ACHN (cell line): ENCODE measurements around the gene RHPN2.
"Not testable (repeated sequence)": the region's sequence is repeated elsewhere in the genome, so short reads cannot be mapped to it uniquely, and the experiment has no call there.

Experiments used
- DNase-seq: peaks from one replicate; pipeline ENCODE4 v3.0.0-alpha.2; 2015
- in situ Hi-C: cut with HindIII; loops from 2 replicates; pipeline ENCODE4 v1.10.0; 2017; ENCODE audit warnings: low sequenced_read_pairs, low pct_ligation_motif_present, low pct_unique_long_range_greater_than_20kb

Gene RHPN2

GRCh38 chr19:33071887-33072286, 7.2 kb upstream of the RHPN2 start:
- DNase-seq = no peak
- in situ Hi-C loops = no loop called here

GRCh38 chr19:33067121-33067520, 2.4 kb upstream of the RHPN2 start:
- DNase-seq = no peak
- in situ Hi-C loops = no loop called here

- no peak for DNase-seq
- in situ Hi-C loops = no loop called here
These were observed 1.9 kb upstream of the RHPN2 start for GRCh38 chr19:33066543-33066942.

- peak; percentile 30 for DNase-seq
- in situ Hi-C loops = no loop called here
These were observed 263 bp downstream of the RHPN2 start for GRCh38 chr19:33064458-33064791.

- DNase-seq = no peak
- in situ Hi-C loops = no loop called here
These were observed 783 bp downstream of the RHPN2 start for GRCh38 chr19:33063753-33064457.

DNA sequence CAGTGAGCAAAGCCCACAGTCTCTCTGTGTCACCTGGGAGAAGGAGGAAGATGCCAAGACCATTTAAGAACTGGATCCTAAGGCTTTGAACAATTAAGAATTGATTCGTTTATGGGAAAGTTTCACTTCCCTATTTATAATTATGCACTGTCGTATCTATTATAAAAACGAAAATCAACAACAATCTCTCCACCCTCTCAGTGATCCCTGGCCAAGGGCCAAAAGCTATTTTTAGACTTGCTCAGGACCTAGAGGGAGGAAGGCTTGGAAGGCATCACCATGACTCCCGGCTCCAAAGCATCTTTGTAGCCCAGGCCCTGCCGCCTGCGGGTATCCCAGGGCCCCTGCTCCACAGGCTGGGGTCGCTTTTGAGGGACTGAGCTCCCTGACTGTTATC, 1.3 kb downstream of the RHPN2 start:
- in situ Hi-C loops = no loop called here
- no peak for DNase-seq

DNA sequence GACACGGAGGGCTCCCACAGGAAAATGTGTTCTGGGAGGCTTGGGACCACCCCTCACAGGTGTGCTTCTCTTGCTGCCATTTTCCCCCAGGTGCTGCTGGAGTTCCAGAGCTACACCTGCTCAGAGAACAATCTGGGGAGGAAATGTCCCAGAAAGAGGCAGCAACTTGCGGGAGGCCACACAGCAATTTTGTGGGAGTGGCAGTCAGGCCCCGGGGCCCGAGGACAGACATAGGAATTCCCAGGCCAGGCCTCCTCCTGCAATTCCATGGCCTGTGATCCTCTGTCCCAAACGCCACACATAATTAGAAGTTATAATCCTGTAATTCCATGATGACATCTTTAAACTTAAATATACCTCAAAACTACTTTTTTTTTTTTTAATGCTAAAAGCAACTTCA, 1.8 kb downstream of the RHPN2 start:
- DNase-seq = no peak
- in situ Hi-C loops = no loop called here

DNA sequence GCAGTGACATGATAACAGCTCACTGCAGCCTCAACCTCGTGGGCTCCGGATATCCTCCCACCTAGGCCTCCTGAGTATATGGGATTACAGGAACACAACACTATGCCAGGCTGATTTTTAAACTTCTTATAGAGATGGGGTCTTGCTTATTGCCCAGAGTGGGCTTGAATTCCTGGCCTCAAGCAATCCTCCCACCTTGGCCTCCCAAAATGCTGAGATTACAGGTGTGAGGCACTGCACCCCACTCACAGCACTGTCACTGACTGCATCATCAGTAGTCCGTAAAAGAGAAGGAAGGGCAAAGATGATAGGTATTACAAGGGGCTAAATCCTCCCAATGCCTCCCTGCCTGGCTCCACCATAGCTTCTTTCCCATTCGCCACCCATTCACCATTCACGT, 4.1 kb downstream of the RHPN2 start:
- in situ Hi-C loops = no loop called here
- DNase-seq = no peak

- in situ Hi-C loops = no loop called here
- no peak for DNase-seq
These were observed 9.0 kb downstream of the RHPN2 start for GRCh38 chr19:33055718-33056117.

GRCh38 chr19:33054623-33055022, 10.1 kb downstream of the RHPN2 start:
- in situ Hi-C loops = no loop called here
- DNase-seq = no peak

- DNase-seq = peak; percentile 24
These were observed 12.2 kb downstream of the RHPN2 start for GRCh38 chr19:33052352-33052972.

GRCh38 chr19:33050110-33050509, 14.6 kb downstream of the RHPN2 start:
- no peak for DNase-seq
- in situ Hi-C loops = no loop called here

More at GRCh38 chr19:33052352-33052972, 12.2 kb downstream of the RHPN2 start:
- in situ Hi-C loops = no loop called here

DNA sequence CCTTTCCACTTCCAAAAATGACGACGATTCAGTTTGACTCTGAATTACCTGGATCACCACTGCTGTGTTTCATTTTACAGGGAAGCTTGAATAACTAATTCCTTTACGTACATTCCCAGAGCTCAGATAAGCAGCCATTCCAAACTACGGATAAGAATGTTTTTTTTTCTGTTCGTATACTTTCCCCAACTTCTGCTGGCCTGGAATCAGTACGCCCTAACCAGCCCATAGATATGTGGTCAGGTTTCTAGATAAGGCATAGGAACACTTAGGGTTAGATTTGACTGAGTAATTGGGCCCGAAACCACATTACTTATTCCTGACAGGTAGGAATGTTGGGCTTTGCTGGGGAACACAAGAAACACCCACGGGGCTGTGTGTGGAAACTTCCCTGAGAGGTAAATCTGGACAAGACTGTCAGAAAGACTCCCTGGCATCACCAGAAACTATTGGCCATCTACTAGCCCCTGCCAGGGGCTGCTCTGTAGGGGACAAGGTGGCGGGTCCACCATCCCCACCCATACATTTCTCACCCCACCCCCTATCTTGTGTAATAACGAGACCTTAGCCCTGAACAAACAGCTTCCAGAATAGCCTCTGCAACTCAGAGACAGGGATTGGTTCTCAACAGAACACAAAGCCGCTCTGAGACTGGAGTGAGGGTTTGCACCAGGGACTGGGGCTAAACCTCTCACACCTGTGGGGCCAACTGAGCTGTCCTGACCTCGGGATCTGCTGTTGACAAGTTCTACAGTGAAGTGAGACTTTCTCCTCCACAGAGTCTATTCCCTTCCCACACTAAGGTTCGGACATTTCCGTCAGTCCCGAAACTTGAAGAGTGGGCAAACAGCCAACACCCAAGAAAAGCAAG, 15.6 kb downstream of the RHPN2 start:
- in situ Hi-C loops = no loop called here
- no peak for DNase-seq

- no peak for DNase-seq
- in situ Hi-C loops = no loop called here
These were observed 17.3 kb downstream of the RHPN2 start for GRCh38 chr19:33047422-33047821.

- in situ Hi-C loops = not testable (repeated sequence)
These were observed 22.9 kb downstream of the RHPN2 start for GRCh38 chr19:33041828-33042160.

GRCh38 chr19:33040994-33041827, 23.5 kb downstream of the RHPN2 start:
- in situ Hi-C loops = no loop called here
- peak; percentile 95 for DNase-seq

More at GRCh38 chr19:33041828-33042160, 22.9 kb downstream of the RHPN2 start:
- DNase-seq = not testable (repeated sequence)

GRCh38 chr19:33039815-33040214, 24.9 kb downstream of the RHPN2 start:
- in situ Hi-C loops = no loop called here
- no peak for DNase-seq

DNA sequence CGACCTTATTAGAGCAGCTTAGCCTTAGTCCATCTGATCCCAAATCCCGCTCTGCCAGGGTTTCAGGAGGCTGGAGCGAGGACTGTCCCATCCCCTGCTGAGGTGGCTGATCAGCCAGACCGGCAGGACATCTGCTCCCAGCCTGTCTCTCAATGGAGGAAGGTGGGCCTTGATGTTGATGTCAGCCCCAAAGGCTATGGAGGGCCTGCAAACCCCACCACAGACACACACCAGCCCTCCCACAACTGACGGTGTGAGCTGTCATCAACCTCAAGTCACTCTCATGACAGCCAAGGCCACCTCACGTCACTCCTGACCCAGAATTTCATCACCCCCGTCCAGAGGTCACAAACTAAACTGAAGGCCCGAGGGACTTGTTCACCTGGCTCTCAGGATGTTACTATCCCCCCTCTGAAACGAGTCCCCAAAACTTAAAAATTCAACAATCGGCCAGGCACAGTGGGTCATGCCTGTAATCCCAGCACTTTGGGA, 25.5 kb downstream of the RHPN2 start:
- in situ Hi-C loops = no loop called here
- no peak for DNase-seq
